SK-N-SH treated with all-trans-retinoic acid at 6 μM for 48 hours (cell line): ENCODE measurements around the gene AP2M1.

Experiments used
- BACH2 ChIP-seq: fragments of 250-450 bp; sonication (Bioruptor Pico); IDR thresholded peaks from 2 replicates; pipeline ENCODE4 v1.9.0; 2021; ENCODE audit warnings: mild to moderate bottlenecking, borderline replicate concordance
- GLIS3 ChIP-seq: fragments of 250-450 bp; sonication (Bioruptor Pico); IDR thresholded peaks from 2 replicates; pipeline ENCODE4 v1.5.0; 2020; ENCODE audit warnings: mild to moderate bottlenecking, moderate library complexity
- OSR1 ChIP-seq: fragments of 250-450 bp; sonication (Bioruptor Pico); IDR thresholded peaks from 2 replicates; pipeline ENCODE4 v1.8.0; 2022; ENCODE audit warnings: moderate library complexity, mild to moderate bottlenecking, inconsistent platforms
- SNAI2 ChIP-seq: fragments of 250-450 bp; sonication (Bioruptor Pico); IDR thresholded peaks from 2 replicates; pipeline ENCODE4 v1.5.0; 2020; ENCODE audit warnings: mild to moderate bottlenecking, moderate library complexity
- TCF4 ChIP-seq: fragments of 250-450 bp; sonication (Bioruptor Pico); IDR thresholded peaks from 2 replicates; pipeline ENCODE4 v1.8.0; 2021; ENCODE audit warnings: mild to moderate bottlenecking, moderate library complexity, borderline replicate concordance
- ZC3H10 ChIP-seq: fragments of 250-450 bp; sonication (Bioruptor Pico); IDR thresholded peaks from 2 replicates; pipeline ENCODE4 v1.5.1; 2021; ENCODE audit warnings: mild to moderate bottlenecking, moderate library complexity
- ZFP3 ChIP-seq: fragments of 250-450 bp; sonication (Bioruptor Pico); IDR thresholded peaks from 2 replicates; pipeline ENCODE4 v1.5.0; 2020; ENCODE audit warnings: mild to moderate bottlenecking, moderate library complexity
- ZFP30 ChIP-seq: fragments of 450-650 bp; formaldehyde crosslinking; IDR thresholded peaks from 2 replicates; pipeline ENCODE4 v1.5.0; 2022; ENCODE audit warnings: mild to moderate bottlenecking, moderate library complexity
- TF ChIP-seq, protein P1 (sequence below): fragments of 250-450 bp; sonication (Bioruptor Pico); IDR thresholded peaks from 2 replicates; pipeline ENCODE4 v1.5.1; 2021; ENCODE audit warnings: mild to moderate bottlenecking, moderate library complexity
- TF ChIP-seq, protein P2 (sequence below): fragments of 250-450 bp; sonication (Bioruptor Pico); IDR thresholded peaks from 2 replicates; pipeline ENCODE4 v1.5.1; 2020; ENCODE audit warnings: low read depth, mild to moderate bottlenecking, moderate library complexity
- TF ChIP-seq, protein P3 (sequence below): fragments of 250-450 bp; sonication (Bioruptor Pico); IDR thresholded peaks from 2 replicates; pipeline ENCODE4 v1.8.0; 2020; ENCODE audit warnings: mild to moderate bottlenecking, moderate library complexity, borderline replicate concordance

DNA sequence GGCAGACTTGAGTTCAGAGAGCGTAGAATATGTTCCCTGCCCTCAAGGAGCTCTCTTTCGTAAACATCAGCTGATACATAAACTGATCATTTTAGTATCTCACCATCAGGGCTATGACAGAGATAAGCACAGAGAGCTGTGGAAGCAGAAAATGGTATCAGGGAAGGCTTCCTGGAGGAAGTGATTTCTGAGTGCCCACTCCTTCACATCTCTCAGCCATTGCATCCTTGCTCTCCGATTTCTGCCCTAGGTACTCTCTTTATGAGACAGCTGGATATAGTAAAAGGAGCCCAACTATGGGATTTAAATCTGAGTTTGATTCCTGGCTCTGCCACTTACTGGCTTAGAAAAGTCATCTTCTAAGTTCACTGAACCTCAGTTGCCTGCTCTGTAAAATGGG, 9.1 kb upstream of the AP2M1 start:
- TF ChIP-seq ZC3H10 (CRISPR knock-in tag), result no peak
- TF ChIP-seq, protein P1, sequence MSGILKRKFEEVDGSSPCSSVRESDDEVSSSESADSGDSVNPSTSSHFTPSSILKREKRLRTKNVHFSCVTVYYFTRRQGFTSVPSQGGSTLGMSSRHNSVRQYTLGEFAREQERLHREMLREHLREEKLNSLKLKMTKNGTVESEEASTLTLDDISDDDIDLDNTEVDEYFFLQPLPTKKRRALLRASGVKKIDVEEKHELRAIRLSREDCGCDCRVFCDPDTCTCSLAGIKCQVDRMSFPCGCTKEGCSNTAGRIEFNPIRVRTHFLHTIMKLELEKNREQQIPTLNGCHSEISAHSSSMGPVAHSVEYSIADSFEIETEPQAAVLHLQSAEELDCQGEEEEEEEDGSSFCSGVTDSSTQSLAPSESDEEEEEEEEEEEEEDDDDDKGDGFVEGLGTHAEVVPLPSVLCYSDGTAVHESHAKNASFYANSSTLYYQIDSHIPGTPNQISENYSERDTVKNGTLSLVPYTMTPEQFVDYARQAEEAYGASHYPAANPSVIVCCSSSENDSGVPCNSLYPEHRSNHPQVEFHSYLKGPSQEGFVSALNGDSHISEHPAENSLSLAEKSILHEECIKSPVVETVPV, result no peak
- TF ChIP-seq, protein P2, sequence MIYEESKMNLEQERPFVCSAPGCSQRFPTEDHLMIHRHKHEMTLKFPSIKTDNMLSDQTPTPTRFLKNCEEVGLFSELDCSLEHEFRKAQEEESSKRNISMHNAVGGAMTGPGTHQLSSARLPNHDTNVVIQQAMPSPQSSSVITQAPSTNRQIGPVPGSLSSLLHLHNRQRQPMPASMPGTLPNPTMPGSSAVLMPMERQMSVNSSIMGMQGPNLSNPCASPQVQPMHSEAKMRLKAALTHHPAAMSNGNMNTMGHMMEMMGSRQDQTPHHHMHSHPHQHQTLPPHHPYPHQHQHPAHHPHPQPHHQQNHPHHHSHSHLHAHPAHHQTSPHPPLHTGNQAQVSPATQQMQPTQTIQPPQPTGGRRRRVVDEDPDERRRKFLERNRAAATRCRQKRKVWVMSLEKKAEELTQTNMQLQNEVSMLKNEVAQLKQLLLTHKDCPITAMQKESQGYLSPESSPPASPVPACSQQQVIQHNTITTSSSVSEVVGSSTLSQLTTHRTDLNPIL, result no peak
- TF ChIP-seq ZFP30 (CRISPR knock-in tag), result no peak
- no peak for TF ChIP-seq GLIS3 (CRISPR knock-in tag)
- no peak for TF ChIP-seq TCF4
- TF ChIP-seq, protein P3, sequence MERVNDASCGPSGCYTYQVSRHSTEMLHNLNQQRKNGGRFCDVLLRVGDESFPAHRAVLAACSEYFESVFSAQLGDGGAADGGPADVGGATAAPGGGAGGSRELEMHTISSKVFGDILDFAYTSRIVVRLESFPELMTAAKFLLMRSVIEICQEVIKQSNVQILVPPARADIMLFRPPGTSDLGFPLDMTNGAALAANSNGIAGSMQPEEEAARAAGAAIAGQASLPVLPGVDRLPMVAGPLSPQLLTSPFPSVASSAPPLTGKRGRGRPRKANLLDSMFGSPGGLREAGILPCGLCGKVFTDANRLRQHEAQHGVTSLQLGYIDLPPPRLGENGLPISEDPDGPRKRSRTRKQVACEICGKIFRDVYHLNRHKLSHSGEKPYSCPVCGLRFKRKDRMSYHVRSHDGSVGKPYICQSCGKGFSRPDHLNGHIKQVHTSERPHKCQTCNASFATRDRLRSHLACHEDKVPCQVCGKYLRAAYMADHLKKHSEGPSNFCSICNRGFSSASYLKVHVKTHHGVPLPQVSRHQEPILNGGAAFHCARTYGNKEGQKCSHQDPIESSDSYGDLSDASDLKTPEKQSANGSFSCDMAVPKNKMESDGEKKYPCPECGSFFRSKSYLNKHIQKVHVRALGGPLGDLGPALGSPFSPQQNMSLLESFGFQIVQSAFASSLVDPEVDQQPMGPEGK (CRISPR knock-in tag), result no peak
- no peak for TF ChIP-seq ZFP3 (CRISPR knock-in tag)
- no peak for TF ChIP-seq SNAI2
- TF ChIP-seq OSR1 (CRISPR knock-in tag), result no peak
- TF ChIP-seq BACH2, result no peak
